K562 (cell line): Measurements from ENCODE around the gene BUB3. TPM values are rescaled to one million over a fixed set of nuclear protein-coding genes. Genes with fewer than 3 reads are reported as not detected.

Experiments
- ATAC-seq: fragments of 200-7000 bp; cut with Tn5 transposase; 3 replicates; pipeline ENCODE4 v1.9.1; 2020; ENCODE audit warnings: moderate library complexity
- BruUV-seq: library from RNA; stranded (reverse); fragments of 400-500 nt; replicated peaks from 2 replicates; lab custom pipeline; 2021; lab: Mats Ljungman, UMichigan
- CTCF ChIA-PET: fragments of 300-600 bp; formaldehyde crosslinking; extraction: SDS; loops from one replicate; lab custom pipeline; 2021; ENCODE audit warnings: low intra/inter-chr PET ratio; lab: Yijun Ruan, JAX
- POLR2A ChIA-PET: fragments of 300-600, 350-650 bp; sonication (Branson Sonifier 250); formaldehyde crosslinking; extraction: SDS; loops from one replicate; lab custom pipeline; 2021; ENCODE audit warnings: antibody characterized with exemption, inconsistent platforms; lab: Yijun Ruan, JAX
- DNase-seq, 4 experiments: peaks; one replicate each; pipeline versions ENCODE4 v3.0.0 to v3.0.0-alpha.2; 2011 to 2018; ENCODE audit warnings: low spot score in 3 of 4, mixed read lengths in 3 of 4; ENCODE audit errors: extremely low read depth in 1 of 4
- FAIRE-seq: peaks from 2 replicates; lab custom pipeline; 2011; peaks lifted over from hg19 to GRCh38; lab: Jason Lieb, UNC
- H2AFZ ChIP-seq: 2 replicates; pipeline ENCODE4 v1.6.0; 2011; ENCODE audit warnings: low read depth, low read length, control low read depth, inconsistent platforms
- H3K27ac ChIP-seq: fragments of 200-600 bp; 3 replicates; pipeline ENCODE4 v1.8.0; 2011; ENCODE audit warnings: low read depth, mild to moderate bottlenecking, control low read depth, inconsistent platforms, low read length, moderate library complexity, mixed read lengths; ENCODE audit errors: extremely low read depth
- H3K27me3 ChIP-seq, 2 experiments: fragments of 300-600 bp in 1 of 2; 2 replicates in 1 of 2; 3 replicates in 1 of 2; pipeline versions ENCODE4 v1.6.0 to v1.8.0; 2011; ENCODE audit warnings: inconsistent platforms in 2 of 2, low read length in 2 of 2, mild to moderate bottlenecking in 1 of 2, mixed read lengths in 1 of 2, moderate library complexity in 1 of 2; ENCODE audit not compliant: control insufficient read depth in 2 of 2, insufficient read depth in 2 of 2
- H3K36me3 ChIP-seq: fragments of 300-600 bp; 3 replicates; pipeline ENCODE4 v1.8.0; 2011; ENCODE audit warnings: mild to moderate bottlenecking, low read length, inconsistent platforms; ENCODE audit not compliant: control insufficient read depth, insufficient read depth
- H3K4me1 ChIP-seq, 2 experiments: fragments of 200-600 bp in 1 of 2; replicated peaks in 1 of 2; 2 replicates in 1 of 2; 3 replicates in 1 of 2; pipeline versions ENCODE4 v1.5.1 to v1.8.0; 2011; ENCODE audit warnings: inconsistent platforms in 2 of 2, low read length in 2 of 2, mild to moderate bottlenecking in 1 of 2, mixed read lengths in 1 of 2, moderate library complexity in 1 of 2; ENCODE audit not compliant: control insufficient read depth in 2 of 2, insufficient read depth in 2 of 2
- H3K4me2 ChIP-seq: 2 replicates; pipeline ENCODE4 v1.6.1; 2011; ENCODE audit warnings: low read length, control low read depth, inconsistent platforms, mixed read lengths; ENCODE audit not compliant: insufficient read depth
- H3K4me3 ChIP-seq: fragments of 200-600 bp; sonication (generic), shearing (Covaris generic); 2 replicates; pipeline ENCODE4 v1.5.1; 2016; ENCODE audit warnings: control low read depth, inconsistent platforms
- H3K79me2 ChIP-seq: fragments of 200-600 bp; 3 replicates; pipeline ENCODE4 v1.8.0; 2011; ENCODE audit warnings: low read length, inconsistent platforms; ENCODE audit not compliant: control insufficient read depth, insufficient read depth
- H3K9ac ChIP-seq, 2 experiments: 2 replicates each; pipeline versions ENCODE4 v1.6.0 to v1.6.1; 2011; ENCODE audit warnings: low read depth in 2 of 2, low read length in 2 of 2, control low read depth in 1 of 2, inconsistent platforms in 1 of 2, mild to moderate bottlenecking in 1 of 2, mixed read lengths in 1 of 2; ENCODE audit not compliant: insufficient read depth in 1 of 2
- H3K9me1 ChIP-seq: one replicate; pipeline ENCODE4 v1.6.0; 2011; ENCODE audit warnings: inconsistent platforms, mild to moderate bottlenecking, low read length, moderate library complexity; ENCODE audit not compliant: control insufficient read depth, insufficient read depth
- H3K9me3 ChIP-seq: replicated peaks from 2 replicates; pipeline ENCODE4 v1.5.1; 2011; ENCODE audit warnings: low read depth, low read length, inconsistent platforms; ENCODE audit not compliant: control insufficient read depth, insufficient read depth
- H4K20me1 ChIP-seq: replicated peaks from 2 replicates; pipeline ENCODE4 v1.6.1; 2011; ENCODE audit warnings: low read length, inconsistent platforms, mixed read lengths; ENCODE audit not compliant: control insufficient read depth, insufficient read depth
- BCOR ChIP-seq: fragments of 450-650 bp; IDR thresholded peaks from 2 replicates; pipeline ENCODE4 v1.6.1; 2016
- FIP1L1 ChIP-seq: fragments of 200-400 bp; formaldehyde crosslinking; IDR thresholded peaks from 2 replicates; pipeline ENCODE4 v1.6.1; 2018; ENCODE audit warnings: mild to moderate bottlenecking, low read depth, low read length; ENCODE audit not compliant: poor library complexity, severe bottlenecking
- HNRNPK ChIP-seq: fragments of 200-400 bp; formaldehyde crosslinking; IDR thresholded peaks from one replicate; pipeline ENCODE4 v1.6.1; 2018; ENCODE audit warnings: mild to moderate bottlenecking, low read depth, low read length; ENCODE audit not compliant: poor library complexity, severe bottlenecking
- KLF10 ChIP-seq: fragments of 250-450 bp; sonication (Bioruptor Pico); IDR thresholded peaks from 2 replicates; pipeline ENCODE4 v1.6.1; 2021; ENCODE audit warnings: matching md5 sums
- MYC ChIP-seq, 2 experiments: fragments of 250-450 bp in 1 of 2; sonication (Bioruptor Pico) in 1 of 2; IDR thresholded peaks; 2 replicates each; pipeline versions ENCODE4 v1.5.1 to v1.6.1; 2012 to 2021; ENCODE audit warnings: low read depth in 2 of 2, borderline replicate concordance in 1 of 2, improper control_type of control experiment in 1 of 2, low read length in 1 of 2, mild to moderate bottlenecking in 1 of 2, moderate library complexity in 1 of 2
- NCOA6 ChIP-seq: fragments of 450-650 bp; IDR thresholded peaks from 2 replicates; pipeline ENCODE4 v1.6.1; 2017; ENCODE audit warnings: mild to moderate bottlenecking
- NFYB ChIP-seq: IDR thresholded peaks from 2 replicates; pipeline ENCODE4 v1.6.1; 2011; ENCODE audit warnings: mild to moderate bottlenecking, moderate library complexity; ENCODE audit not compliant: insufficient read length; ENCODE audit errors: extremely low read depth
- NRF1 ChIP-seq, 2 experiments: fragments of 450-650 bp; IDR thresholded peaks in 1 of 2; conservative IDR thresholded peaks in 1 of 2; 2 replicates each; pipeline ENCODE4 v1.6.1; 2014; ENCODE audit warnings: mild to moderate bottlenecking in 2 of 2
- PCBP2 ChIP-seq: fragments of 200-400 bp; formaldehyde crosslinking; IDR thresholded peaks from 2 replicates; pipeline ENCODE4 v1.6.1; 2018; ENCODE audit warnings: low read length, low read depth, mild to moderate bottlenecking, moderate library complexity; ENCODE audit not compliant: poor library complexity, severe bottlenecking
- RBM14 ChIP-seq: fragments of 200-400 bp; formaldehyde crosslinking; IDR thresholded peaks from 2 replicates; pipeline ENCODE4 v1.6.1; 2018; ENCODE audit warnings: low read depth, mild to moderate bottlenecking, low read length, moderate library complexity, borderline replicate concordance; ENCODE audit not compliant: insufficient read depth
- TAL1 ChIP-seq: fragments of 450-650 bp; IDR thresholded peaks from 2 replicates; pipeline ENCODE4 v1.6.1; 2016; ENCODE audit warnings: mild to moderate bottlenecking
- TEAD4 ChIP-seq, 2 experiments: sonication (generic) in 1 of 2; formaldehyde crosslinking in 1 of 2; IDR thresholded peaks; 2 replicates each; pipeline versions ENCODE4 v1.6.1 to v1.8.0; 2012 to 2022; ENCODE audit warnings: borderline replicate concordance in 1 of 2, inconsistent platforms in 1 of 2, low read length in 1 of 2, mild to moderate bottlenecking in 1 of 2, missing genetic modification reagents in 1 of 2
- TFAM ChIP-seq: fragments of 250-450 bp; sonication (Bioruptor Pico); conservative IDR thresholded peaks from 2 replicates; pipeline ENCODE4 v1.5.0; 2021; ENCODE audit warnings: mild to moderate bottlenecking, moderate library complexity
- TOE1 ChIP-seq, 2 experiments: fragments of 450-650 bp in 1 of 2; sonication (generic) in 1 of 2; formaldehyde crosslinking in 1 of 2; IDR thresholded peaks; 2 replicates each; pipeline versions ENCODE4 v1.7.1 to v1.8.0; 2016 to 2022; ENCODE audit warnings: borderline replicate concordance in 2 of 2, mild to moderate bottlenecking in 2 of 2, antibody characterized with exemption in 1 of 2, inconsistent platforms in 1 of 2, low read depth in 1 of 2, missing genetic modification reagents in 1 of 2, moderate library complexity in 1 of 2
- TRIM24 ChIP-seq, 2 experiments: fragments of 450-650 bp; IDR thresholded peaks; 2 replicates each; pipeline ENCODE4 v1.6.1; 2016
- ZNF274 ChIP-seq: IDR thresholded peaks from 2 replicates; pipeline ENCODE4 v1.6.1; 2011; ENCODE audit warnings: low read depth, mild to moderate bottlenecking, low read length, moderate library complexity, borderline replicate concordance
- ZNF354B ChIP-seq: fragments of 250-450 bp; sonication (Bioruptor Pico); IDR thresholded peaks from 2 replicates; pipeline ENCODE4 v1.4.0; 2020
- WGBS: fragments of 100-300 bp; shearing (Covaris generic); methylation state at CpG from one replicate; pipeline ENCODE4 v1.1.6; 2016; ENCODE audit warnings: low coverage, mixed read lengths; ENCODE audit not compliant: insufficient coverage; ENCODE audit errors: missing lambda C conversion rate; 5-methylcytosine and 5-hydroxymethylcytosine counted together
- in situ Hi-C: fragments of 300-500 bp; cut with MboI; formaldehyde crosslinking; loops from 4 replicates; pipeline ENCODE4 v1.15.0; 2018; ENCODE audit warnings: inconsistent platforms, mixed read lengths
- intact Hi-C: fragments of 100-400 bp; cut with micrococcal nuclease; formaldehyde crosslinking; loops from 2 replicates; pipeline ENCODE4 v1.14.2; 2022
- polyA plus RNA-seq, 8 experiments: library from polyadenylated mRNA; depleted of rRNA in 4 of 8; stranded (reverse) in 5 of 8; unstranded in 3 of 8; fragments of >200 nt; fragmentation: Nextera tagmentation in 2 of 8; fragmentation: Illumina TruSeq in 1 of 8; extraction: Ambion mirVana in 2 of 8; extraction: Trizol in 1 of 8; gene quantifications; 2 replicates each; pipeline versions ENCODE4 v1.2.1 to v1.2.3, GENCODE V29; 2011 to 2014; ENCODE audit warnings: inconsistent platforms in 1 of 8, missing spikeins in 1 of 8
- total RNA-seq, 7 experiments: library from RNA; depleted of rRNA in 6 of 7; stranded (reverse); fragments of >200 nt in 6 of 7; fragmentation: Illumina TruSeq in 2 of 7; extraction: Trizol in 2 of 7; gene quantifications; 2 replicates each; pipeline versions ENCODE4 v1.2.1 to v1.2.3, GENCODE V29; 2011 to 2021; ENCODE audit warnings: low replicate concordance in 1 of 7
- TF ChIP-seq, protein P1 (sequence below): fragments of 250-450 bp; sonication (Bioruptor Pico); IDR thresholded peaks from 2 replicates; pipeline ENCODE4 v1.8.0; 2021; ENCODE audit warnings: borderline replicate concordance, mild to moderate bottlenecking, moderate library complexity; ENCODE audit not compliant: poor library complexity, severe bottlenecking
- TF ChIP-seq, protein P2 (sequence below): fragments of 250-450 bp; sonication (Bioruptor Pico); IDR thresholded peaks from 2 replicates; pipeline ENCODE4 v1.9.0; 2021; ENCODE audit warnings: mild to moderate bottlenecking, inconsistent platforms

Gene BUB3
- total and polyA plus RNA-seq, 9 of the 15 experiments (the other 6 are each of a cell fraction or from before 2014, with no cell fraction given) = 167 to 761 (median 225) TPM

DNA sequence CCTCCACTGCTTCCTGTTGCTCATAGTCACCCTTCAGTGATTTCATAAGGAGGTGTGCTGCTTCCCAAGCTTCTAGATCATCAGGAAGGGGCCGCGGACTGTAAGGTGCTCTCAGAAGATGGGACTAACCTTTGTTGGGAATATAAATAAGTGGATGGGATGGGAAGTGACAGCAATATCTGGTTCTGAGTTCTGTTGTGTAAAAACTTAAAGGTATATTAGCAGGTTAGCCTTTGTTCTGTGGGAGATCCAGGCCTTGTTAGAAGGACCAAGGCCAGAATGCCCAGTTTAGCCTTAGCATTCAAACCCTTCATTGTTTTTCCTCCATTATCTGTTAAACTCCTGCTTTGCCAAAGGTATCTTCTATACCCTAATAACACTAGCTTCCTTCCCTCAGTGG, 12.4 kb downstream of the BUB3 start:
- Histone ChIP-seq H3K36me3 (peaks cover 87% of the 10 kb centered on the region), H3K27me3 (no peaks in the 10 kb centered on the region), H3K27ac (no peak overlapping the region), H4K20me1 (no peaks in the 10 kb centered on the region), H3K4me3 (no peak overlapping the region), H3K79me2 (peaks cover 34% of the 10 kb centered on the region)
- intact Hi-C loops = no loop called here
- peak; percentile 25 for ATAC-seq
- BruUV-seq = no TSS peak
- POLR2A ChIA-PET = interaction anchor here (1.3 to 2.5 kb wide), 3 partner anchors 9 to 13 kb away, joined by 3 to 15 read pairs (median 3); partner anchors contain the start of gene BUB3
- FAIRE-seq = no peak
- TF ChIP-seq MYC (IDR thresholded peaks at IDR 0.05; ENCODE audit: low read depth, low read length) (no peak), MYC (CRISPR knock-in tag; IDR thresholded peaks at IDR 0.05; ENCODE audit: borderline replicate concordance, low read depth) (no peak), RBM14 (no peak), BCOR (no peak), TAL1 (no peak), TRIM24 (IDR thresholded peaks at IDR 0.05) (no peak), KLF10 (CRISPR knock-in tag) (no peak), NFYB (no peak), TOE1 (IDR thresholded peaks at IDR 0.05; ENCODE audit: borderline replicate concordance) (no peak), TOE1 (CRISPR knock-in tag; IDR thresholded peaks at IDR 0.05; ENCODE audit: borderline replicate concordance, low read depth) (no peak), ZNF274 (no peak), TEAD4 (IDR thresholded peaks at IDR 0.05; ENCODE audit: low read length) (no peak), TEAD4 (CRISPR knock-in tag; IDR thresholded peaks at IDR 0.05; ENCODE audit: borderline replicate concordance) (no peak), FIP1L1 (no peak), NCOA6 (no peak), ZNF354B (CRISPR knock-in tag) (no peak), TFAM (CRISPR knock-in tag) (no peak), HNRNPK (no peak), NRF1 (conservative IDR thresholded peaks at IDR 0.05 in 1 of 2, IDR thresholded peaks at IDR 0.05 in 1 of 2) (no peak), PCBP2 (no peak)
- TF ChIP-seq, protein P1, sequence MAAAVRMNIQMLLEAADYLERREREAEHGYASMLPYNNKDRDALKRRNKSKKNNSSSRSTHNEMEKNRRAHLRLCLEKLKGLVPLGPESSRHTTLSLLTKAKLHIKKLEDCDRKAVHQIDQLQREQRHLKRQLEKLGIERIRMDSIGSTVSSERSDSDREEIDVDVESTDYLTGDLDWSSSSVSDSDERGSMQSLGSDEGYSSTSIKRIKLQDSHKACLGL (CRISPR knock-in tag) = no peak
- TF ChIP-seq, protein P2, sequence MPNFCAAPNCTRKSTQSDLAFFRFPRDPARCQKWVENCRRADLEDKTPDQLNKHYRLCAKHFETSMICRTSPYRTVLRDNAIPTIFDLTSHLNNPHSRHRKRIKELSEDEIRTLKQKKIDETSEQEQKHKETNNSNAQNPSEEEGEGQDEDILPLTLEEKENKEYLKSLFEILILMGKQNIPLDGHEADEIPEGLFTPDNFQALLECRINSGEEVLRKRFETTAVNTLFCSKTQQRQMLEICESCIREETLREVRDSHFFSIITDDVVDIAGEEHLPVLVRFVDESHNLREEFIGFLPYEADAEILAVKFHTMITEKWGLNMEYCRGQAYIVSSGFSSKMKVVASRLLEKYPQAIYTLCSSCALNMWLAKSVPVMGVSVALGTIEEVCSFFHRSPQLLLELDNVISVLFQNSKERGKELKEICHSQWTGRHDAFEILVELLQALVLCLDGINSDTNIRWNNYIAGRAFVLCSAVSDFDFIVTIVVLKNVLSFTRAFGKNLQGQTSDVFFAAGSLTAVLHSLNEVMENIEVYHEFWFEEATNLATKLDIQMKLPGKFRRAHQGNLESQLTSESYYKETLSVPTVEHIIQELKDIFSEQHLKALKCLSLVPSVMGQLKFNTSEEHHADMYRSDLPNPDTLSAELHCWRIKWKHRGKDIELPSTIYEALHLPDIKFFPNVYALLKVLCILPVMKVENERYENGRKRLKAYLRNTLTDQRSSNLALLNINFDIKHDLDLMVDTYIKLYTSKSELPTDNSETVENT = no peak
- TF ChIP-seq, all 486 proteins: peak for 0
- H3K4me1 ChIP-seq = no peaks in the 10 kb centered on the region; a peak in 1 of 5 replicates
- H2AFZ ChIP-seq = no peak overlapping the region
- H3K4me2 ChIP-seq = no peak overlapping the region
- CTCF ChIA-PET = no interaction called here
- in situ Hi-C loops = no loop called here
- no peaks in the 10 kb centered on the region for H3K9me3 ChIP-seq
- 93% methylated on average over 2 of the region's 2 CpGs for WGBS
- no peak for DNase-seq
- no peak overlapping the region for H3K9ac ChIP-seq
- H3K9me1 ChIP-seq = no peaks in the 10 kb centered on the region
